Measurements from ENCODE around the gene PXDC1.
"Not testable (repeated sequence)": the region's sequence is repeated elsewhere in the genome, so short reads cannot be mapped to it uniquely, and the experiment has no call there.

Gene PXDC1

GRCh38 chr6:3678946-3679345 lies 72.6 kb downstream of the PXDC1 start:
- CTCF ChIA-PET, result no interaction called here

GRCh38 chr6:3677751-3678150 lies 73.8 kb downstream of the PXDC1 start:
- CTCF ChIA-PET; POLR2A ChIA-PET; DNase-seq (ENCODE audit: extremely low spot score): not testable (repeated sequence)

More at GRCh38 chr6:3678946-3679345, 72.6 kb downstream of the PXDC1 start:
- POLR2A ChIA-PET, result no interaction called here
- DNase-seq (ENCODE audit: extremely low spot score), result no peak
- TF ChIP-seq CTCF (IDR thresholded peaks at IDR 0.05; ENCODE audit: control extremely low read depth, extremely low read depth, low read depth, missing control alignments), result no peak

GRCh38 chr6:3677351-3677750 lies 74.2 kb downstream of the PXDC1 start:
- POLR2A ChIA-PET; DNase-seq (ENCODE audit: extremely low spot score); CTCF ChIA-PET: not testable (repeated sequence)

Measured in GM10248 (cell line).